HG03342 (cell line): ENCODE measurements around the gene C9orf85.
"Not testable (repeated sequence)": the region's sequence is repeated elsewhere in the genome, so short reads cannot be mapped to it uniquely, and the experiment has no call there.

ENCODE experiments used
- ATAC-seq: cut with Tn5 transposase; IDR thresholded peaks from one replicate; pipeline ENCODE4 v1.9.1; 2021; ENCODE audit warnings: mild to moderate bottlenecking, moderate library complexity; ENCODE audit not compliant: unreplicated experiment

Gene C9orf85, protein sequence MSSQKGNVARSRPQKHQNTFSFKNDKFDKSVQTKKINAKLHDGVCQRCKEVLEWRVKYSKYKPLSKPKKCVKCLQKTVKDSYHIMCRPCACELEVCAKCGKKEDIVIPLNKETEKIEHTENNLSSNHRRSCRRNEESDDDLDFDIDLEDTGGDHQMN

DNA sequence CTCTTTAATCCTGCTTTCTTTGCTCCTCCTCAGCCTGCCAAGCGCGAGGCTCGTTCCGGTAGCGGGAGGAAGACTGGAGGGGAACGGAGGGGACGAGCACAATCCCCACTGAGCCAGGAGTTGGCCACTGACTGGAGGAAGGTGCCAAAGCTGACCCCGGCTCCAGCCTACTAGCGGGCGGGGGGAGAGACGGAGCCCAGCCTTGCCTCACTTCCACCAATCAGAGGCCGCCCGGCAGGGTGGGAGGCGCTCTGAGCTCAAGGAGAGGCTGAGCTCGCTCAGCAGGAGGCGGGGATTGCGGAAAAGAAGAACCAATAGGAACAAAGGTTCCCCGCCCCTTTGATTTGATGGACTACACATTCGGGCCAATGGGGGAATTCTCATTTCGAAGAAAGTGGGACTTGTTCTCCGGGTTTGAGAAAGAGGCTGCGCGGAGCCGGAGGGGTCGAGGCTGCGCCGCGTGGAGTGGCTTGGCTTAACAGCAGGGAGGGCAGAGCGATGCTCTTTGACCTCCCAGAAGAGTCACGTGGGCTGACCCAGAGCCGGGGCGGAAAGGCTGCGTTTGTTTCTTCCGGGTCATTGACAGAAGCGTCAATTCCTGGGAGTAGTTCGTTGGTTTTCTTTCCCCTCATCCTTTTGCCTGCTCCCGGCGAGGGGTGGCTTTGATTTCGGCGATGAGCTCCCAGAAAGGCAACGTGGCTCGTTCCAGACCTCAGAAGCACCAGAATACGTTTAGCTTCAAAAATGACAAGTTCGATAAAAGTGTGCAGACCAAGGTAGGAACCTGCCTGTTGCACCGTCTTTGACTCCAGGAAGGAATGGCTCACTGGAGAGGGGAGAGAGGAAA, at the start of gene C9orf85, which contains the start of gene ABHD17B:
TSS of gene C9orf85 (plus strand) at position 579 of the 847 bp plus-strand sequence. CDS start at position 675, 96 bp downstream.
TSS of gene ABHD17B (minus strand) at position 133 of the 847 bp plus-strand sequence. CDS start 36,113 bp downstream, outside the sequence.
- ATAC-seq: peak; percentile 92

- no peak for ATAC-seq
Observed at GRCh38 chr9:71863631-71864030, 47.8 kb upstream of the C9orf85 start.

DNA sequence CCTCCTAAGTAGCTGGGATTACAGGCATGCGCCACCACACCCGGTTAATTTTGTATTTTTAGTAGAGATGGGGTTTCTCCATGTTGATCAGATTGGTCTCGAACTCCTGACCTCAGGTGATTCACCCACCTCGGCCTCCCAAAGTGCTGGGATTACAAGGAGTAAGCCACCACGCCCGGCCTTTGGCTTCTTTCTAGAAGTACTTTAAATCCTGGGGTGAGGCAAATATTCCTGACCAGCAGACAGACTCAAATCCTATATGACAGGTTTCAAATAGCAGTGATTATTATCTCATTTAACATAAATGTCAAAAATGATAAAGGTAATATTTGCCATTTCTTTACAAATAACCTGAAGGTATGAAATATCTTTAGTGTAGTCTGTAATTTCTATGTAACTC, 36.1 kb upstream of the C9orf85 start:
- no peak for ATAC-seq

DNA sequence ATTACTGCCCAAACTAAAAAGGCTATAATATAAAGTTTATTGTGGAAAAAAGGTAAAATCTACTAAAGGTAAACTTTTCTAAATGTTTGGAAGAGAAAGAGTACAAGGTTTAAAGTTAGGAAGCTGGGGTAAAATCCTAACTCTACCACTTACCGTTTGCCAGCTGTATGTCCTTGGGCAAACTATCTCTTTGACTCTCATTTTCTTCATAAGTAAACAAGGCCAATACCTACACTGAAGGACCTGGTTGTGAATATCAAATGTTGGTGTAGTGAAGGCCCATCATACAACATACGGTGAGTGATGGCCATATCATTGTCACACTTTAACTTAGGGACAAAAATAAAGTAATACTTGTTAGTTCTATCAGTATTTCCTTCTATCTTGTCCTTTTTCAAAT, 35.3 kb upstream of the C9orf85 start:
- ATAC-seq: no peak

DNA sequence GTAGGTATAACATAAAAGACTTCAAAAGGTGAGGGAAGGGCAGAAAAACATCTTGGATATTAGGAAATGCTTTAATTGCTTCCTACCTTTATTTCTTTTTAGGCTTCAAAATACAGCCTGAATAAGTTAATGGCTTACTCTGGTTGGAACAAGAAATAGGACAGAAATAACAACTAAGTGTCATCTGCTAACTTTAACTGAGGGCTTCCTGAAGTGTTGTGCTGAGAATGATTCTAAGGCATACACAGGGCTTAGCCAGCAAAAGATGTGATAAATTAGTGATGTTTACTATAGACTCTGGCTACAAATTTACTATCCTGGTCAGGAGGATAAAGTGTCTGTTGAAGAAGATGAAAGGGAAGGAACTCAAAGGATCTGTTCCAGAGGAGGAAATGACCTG, 34.6 kb upstream of the C9orf85 start:
- ATAC-seq: no peak

DNA sequence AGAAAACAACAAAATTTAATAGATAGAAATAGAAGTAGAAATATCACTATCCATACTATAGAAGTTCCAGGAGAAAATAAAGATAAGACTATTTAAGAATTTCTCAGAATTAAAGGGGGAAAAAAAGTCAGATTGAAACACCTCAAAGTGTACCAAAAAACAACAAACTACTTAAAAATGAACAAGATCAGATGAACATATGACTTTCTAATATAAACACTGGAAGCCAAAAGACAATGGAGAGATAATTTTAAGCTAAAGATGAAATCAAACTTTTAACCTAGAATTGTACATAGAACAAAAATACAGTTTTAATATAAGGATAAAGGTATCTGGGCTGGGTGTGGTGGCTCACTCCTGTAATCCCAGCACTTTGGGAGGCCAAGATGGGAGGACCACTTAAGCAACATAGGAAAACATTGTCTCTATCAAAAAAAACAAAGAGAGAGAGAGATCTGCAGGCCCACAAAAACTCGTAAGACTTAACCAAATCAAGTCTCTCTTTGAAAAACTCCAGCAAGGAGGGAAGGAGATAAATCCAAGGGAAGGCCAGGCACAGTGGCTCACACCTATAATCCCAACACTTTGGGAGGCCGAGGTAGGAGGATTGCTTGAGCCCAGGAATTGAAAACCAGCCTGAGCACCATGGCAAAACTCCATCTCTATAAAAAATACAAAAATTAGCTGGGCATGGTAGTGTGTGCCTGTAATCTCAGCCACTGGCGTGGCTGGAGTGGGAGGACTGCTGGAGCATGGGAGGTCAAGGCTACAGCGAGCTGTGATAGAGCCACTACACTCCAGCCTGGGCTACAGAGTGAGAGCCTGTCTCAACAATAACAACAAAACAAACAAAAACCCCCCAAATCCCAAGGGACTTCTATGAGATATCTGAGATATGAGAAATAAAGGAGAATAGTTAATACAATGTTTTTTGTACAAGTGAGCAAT, 32.8 kb upstream of the C9orf85 start:
- no peak for ATAC-seq

DNA sequence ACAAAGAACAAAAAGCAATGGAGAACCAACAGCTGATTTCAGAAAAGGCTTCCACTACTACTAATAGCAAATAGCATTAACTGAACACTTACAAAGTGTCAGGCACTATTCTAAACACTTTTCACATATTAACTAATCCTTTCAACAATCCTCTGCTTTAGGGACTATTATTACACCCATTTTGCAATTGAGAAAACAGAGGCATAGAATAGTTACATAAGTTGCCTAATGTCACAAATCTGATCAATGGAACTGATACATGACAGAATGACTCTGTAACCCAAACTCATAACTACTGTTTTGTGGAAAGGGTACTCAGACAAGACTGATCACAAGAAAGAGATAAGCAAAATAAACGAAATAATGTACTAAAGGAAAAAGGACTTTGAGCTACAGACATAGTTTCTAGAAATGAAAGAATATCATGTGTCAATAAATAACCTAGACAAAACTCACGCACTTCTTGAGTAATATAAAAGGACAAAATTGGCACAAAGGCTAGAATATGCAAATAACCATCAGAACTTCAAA, 31.7 kb upstream of the C9orf85 start:
- no peak for ATAC-seq

- no peak for ATAC-seq
Observed at GRCh38 chr9:71884005-71884404, 27.4 kb upstream of the C9orf85 start.

GRCh38 chr9:71885467-71885866, 26.0 kb upstream of the C9orf85 start:
- ATAC-seq: no peak

GRCh38 chr9:71886015-71886414, 25.4 kb upstream of the C9orf85 start:
- no peak for ATAC-seq

DNA sequence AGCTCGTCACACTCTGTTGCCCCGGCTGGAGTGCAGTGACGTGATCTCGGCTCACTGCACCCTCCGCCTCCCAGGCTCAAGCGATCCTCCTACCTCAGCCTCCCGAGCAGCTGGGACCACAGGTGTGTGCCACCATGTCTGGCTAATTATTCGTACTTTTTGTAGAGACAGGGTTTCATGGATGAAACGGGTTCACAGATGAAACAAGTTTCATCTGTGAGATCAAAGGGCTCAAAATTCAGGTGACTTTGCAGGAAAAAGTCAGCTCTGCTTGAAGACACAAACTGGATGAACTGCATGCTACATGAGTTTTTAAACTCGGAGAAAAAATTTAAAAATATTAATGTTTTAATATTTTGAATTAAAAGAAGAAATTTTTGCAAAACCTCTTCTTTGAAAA, 24.9 kb upstream of the C9orf85 start:
- no peak for ATAC-seq

DNA sequence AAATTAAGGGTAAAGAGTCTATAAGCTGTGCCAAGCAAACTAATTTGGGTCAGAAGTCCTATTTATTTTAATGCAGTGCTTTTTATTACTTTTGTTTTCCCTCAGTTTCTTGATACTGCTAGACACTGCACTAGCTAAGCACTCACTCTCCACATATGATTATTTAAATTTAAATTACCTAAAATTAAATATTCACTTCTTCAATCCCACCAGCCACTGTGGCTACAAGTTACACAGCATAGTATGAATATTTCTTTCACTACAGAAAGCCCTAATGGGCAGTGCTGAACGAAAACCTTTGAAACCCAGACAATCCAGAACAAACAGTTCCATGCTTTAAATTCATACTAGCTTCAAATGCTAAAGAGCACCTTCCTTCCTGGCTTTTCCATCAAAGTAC, 24.1 kb upstream of the C9orf85 start:
- no peak for ATAC-seq

GRCh38 chr9:71890042-71890679, 21.3 kb upstream of the C9orf85 start:
- no peak for ATAC-seq

GRCh38 chr9:71891557-71892189, 19.8 kb upstream of the C9orf85 start:
- ATAC-seq: no peak

- ATAC-seq: no peak
Observed at GRCh38 chr9:71895117-71895516, 16.3 kb upstream of the C9orf85 start.

- no peak for ATAC-seq
Observed at GRCh38 chr9:71895955-71896354, 15.5 kb upstream of the C9orf85 start.

DNA sequence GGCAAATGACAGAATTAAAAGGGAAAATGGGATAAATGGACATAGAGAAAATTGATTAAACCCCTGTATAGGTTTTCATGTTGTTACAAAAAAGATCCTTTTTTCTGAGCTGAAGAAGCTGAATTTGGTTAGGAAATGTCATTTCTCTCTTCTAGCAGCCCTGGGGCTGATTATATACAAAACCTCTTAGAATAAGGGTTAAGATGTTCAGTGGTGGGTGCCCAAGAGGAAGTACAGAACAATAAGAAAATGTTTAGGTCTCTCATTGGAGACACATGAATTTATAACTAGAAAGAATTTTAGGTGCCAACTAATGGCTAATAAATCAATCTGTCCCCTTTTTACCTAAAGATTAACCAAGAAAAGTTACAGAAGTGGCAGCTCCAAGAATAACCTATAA, 14.7 kb upstream of the C9orf85 start:
- ATAC-seq: no peak

DNA sequence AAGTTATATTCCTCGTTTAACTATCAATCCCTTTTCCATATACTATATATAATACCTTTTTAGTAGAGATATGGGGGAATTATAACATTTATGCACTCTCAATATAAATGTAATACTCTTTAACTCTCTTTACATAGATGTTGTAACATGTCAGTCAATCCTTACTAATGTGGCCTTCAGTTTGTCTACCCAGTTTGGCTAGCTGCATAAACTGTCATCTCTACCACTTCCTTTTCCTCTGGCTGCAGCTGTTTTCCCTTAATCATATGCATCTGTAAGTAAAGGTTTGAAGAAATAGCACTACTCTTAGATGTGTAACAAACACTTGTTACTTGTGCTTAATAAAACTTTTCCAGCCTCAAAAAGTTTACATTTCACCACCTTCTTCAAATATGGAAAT, 13.9 kb upstream of the C9orf85 start:
- peak; percentile 52 for ATAC-seq

GRCh38 chr9:71898756-71899155, 12.7 kb upstream of the C9orf85 start:
- not testable (repeated sequence) for ATAC-seq
